ENCODE results near the gene FTSJ1. TPM values are rescaled to one million over a fixed set of nuclear protein-coding genes. Genes with fewer than 3 reads are reported as not detected.
"Not testable (repeated sequence)": the region's sequence is repeated elsewhere in the genome, so short reads cannot be mapped to it uniquely, and the experiment has no call there.

The FTSJ1 gene, protein sequence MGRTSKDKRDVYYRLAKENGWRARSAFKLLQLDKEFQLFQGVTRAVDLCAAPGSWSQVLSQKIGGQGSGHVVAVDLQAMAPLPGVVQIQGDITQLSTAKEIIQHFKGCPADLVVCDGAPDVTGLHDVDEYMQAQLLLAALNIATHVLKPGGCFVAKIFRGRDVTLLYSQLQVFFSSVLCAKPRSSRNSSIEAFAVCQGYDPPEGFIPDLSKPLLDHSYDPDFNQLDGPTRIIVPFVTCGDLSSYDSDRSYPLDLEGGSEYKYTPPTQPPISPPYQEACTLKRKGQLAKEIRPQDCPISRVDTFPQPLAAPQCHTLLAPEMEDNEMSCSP
- 175 and 189 TPM in 2 replicates for total RNA-seq (2014; rRNA removed)
- Bru-seq, nascent RNA = percentile 92 among the genes with signal in this experiment
- percentile 96 among the genes with signal in this experiment for BruChase-seq, experiment 1, labeled RNA remaining after a 6-hour chase
- percentile 94 among the genes with signal in this experiment for BruChase-seq, experiment 2, labeled RNA remaining after a 2-hour chase
- long read RNA-seq, transcript FTSJ1-202 (13 exons, 1,892 nt) = major isoform, 61 of 187 reads
- long read RNA-seq, partial matches to known transcripts = 39 of 187 reads
- long read RNA-seq, other reads (novel, unspliced or antisense) = 85 of 187 reads

DNA sequence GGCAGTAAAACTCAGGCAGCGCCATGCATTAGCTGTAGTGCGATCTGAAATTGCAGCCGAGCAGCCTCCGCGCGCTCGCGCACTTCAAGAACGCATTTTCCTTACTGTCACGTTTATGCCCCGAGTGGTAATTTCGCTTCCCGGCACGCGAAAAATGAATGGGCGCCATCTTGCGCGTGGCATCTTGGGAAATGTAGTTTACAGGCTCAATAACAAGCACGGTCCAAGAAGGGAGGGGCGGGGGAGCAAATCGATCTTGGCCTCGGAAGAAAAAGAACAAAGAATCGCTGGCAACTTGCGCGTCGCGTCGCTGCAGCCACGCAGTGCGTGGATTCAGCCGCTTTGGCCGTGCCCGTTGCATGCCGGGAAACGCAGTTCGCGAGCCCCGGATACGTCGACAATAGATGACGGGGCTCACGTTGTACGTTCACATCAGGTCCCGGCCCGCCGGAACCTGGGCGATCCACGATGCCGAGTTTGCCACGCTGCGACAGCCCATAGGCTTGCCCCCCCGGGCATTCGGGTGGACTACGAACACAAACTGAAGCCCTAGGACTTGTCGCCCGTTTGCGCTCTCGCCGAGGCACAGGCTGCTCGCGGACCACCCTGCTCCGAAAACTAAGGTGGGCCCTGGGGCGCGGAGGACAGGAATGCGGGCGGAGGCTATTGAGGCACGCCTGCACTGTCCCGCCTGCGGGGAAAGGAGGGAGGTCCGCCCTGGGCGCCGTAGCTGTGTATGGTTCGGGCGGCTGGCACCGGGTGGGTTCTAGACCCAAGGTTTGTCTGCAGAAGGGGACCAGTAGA is at the start of gene FTSJ1:
FTSJ1 (plus strand) TSS at position 426 of the 804 bp plus-strand sequence. CDS start 1,849 bp downstream, outside the sequence.
- H3K79me2 ChIP-seq (ENCODE audit: low read length) = peaks cover 62% of the 10 kb centered on the region

DNA sequence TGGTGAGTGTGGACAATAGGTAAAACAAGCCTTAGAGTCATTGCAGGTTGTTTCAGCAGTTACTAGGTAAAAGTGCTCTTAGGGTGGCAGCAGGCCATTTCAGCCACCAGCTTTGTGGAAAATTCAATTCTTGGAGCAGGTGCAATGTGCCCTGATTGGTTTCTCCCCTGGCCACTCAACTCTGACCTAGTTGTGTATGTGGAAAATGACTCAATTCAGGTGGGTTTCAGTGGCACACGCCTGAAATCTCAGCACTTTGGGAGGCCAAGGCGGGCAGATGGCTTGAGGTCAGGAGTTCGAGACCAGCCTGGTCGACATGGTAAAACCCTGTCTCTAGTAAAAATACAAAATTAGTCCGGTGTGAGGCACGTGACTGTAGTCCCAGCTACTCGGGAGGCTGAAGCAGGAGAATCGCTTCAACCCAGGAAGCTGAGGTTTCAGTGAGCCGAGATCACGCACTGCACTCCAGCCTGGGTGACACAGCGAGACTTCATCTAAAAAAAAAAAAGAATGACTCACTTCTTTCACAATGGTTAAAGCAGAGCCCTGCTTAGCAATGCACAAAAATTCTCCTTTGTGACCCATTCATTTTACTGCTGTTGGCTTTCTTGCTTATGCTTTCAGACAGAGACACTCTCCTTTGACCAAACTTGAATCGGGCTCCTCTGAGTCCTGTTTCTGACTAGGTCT is 48.8 kb upstream of the FTSJ1 start:
- H3K9me2 ChIP-seq (replicated peaks; ENCODE audit: low read length); H3K9ac ChIP-seq (ENCODE audit: low read length); H3F3A ChIP-seq (ENCODE audit: low read length, unreplicated experiment); H3K36me3 ChIP-seq (ENCODE audit: low read depth, low read length); H3K27ac ChIP-seq (ENCODE audit: low read length); BruUV-seq (replicated peaks); intact Hi-C loops (cut with micrococcal nuclease); H3K4me1 ChIP-seq (ENCODE audit: insufficient read depth, low read length); DNase-seq; CTCF ChIA-PET; H2AFZ ChIP-seq (ENCODE audit: low read length); H3K9me3 ChIP-seq (ENCODE audit: low read length); H3K27me3 ChIP-seq (ENCODE audit: low read length); H4K20me1 ChIP-seq (ENCODE audit: low read length); H3K79me2 ChIP-seq (ENCODE audit: low read length); H3K4me3 ChIP-seq (ENCODE audit: low read length); H3K4me2 ChIP-seq (ENCODE audit: low read length); POLR2A ChIA-PET (ENCODE audit: unreplicated experiment): not testable (repeated sequence)
- ATAC-seq = peak; percentile 46

More for the DNA sequence above, at the start of gene FTSJ1:
- TSS peak; percentile 86 for BruUV-seq (replicated peaks)
- H3K9me2 ChIP-seq (replicated peaks; ENCODE audit: low read length) = no peaks in the 10 kb centered on the region
- TF ChIP-seq EZH2 (IDR thresholded peaks at IDR 0.05; ENCODE audit: low read length, unreplicated experiment) = no peak
- no peak for TF ChIP-seq EZH2phosphoT487 (IDR thresholded peaks at IDR 0.05; ENCODE audit: borderline replicate concordance, low read length)
- TF ChIP-seq, protein P1, sequence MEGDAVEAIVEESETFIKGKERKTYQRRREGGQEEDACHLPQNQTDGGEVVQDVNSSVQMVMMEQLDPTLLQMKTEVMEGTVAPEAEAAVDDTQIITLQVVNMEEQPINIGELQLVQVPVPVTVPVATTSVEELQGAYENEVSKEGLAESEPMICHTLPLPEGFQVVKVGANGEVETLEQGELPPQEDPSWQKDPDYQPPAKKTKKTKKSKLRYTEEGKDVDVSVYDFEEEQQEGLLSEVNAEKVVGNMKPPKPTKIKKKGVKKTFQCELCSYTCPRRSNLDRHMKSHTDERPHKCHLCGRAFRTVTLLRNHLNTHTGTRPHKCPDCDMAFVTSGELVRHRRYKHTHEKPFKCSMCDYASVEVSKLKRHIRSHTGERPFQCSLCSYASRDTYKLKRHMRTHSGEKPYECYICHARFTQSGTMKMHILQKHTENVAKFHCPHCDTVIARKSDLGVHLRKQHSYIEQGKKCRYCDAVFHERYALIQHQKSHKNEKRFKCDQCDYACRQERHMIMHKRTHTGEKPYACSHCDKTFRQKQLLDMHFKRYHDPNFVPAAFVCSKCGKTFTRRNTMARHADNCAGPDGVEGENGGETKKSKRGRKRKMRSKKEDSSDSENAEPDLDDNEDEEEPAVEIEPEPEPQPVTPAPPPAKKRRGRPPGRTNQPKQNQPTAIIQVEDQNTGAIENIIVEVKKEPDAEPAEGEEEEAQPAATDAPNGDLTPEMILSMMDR (conservative IDR thresholded peaks at IDR 0.05; ENCODE audit: low read depth, low read length) = no peak
- H3K9me3 ChIP-seq (ENCODE audit: low read length) = no peaks in the 10 kb centered on the region
- H3K27me3 ChIP-seq (ENCODE audit: low read length) = no peaks in the 10 kb centered on the region
- POLR2A ChIA-PET (ENCODE audit: unreplicated experiment) = no interaction called here
- H3K4me2 ChIP-seq (ENCODE audit: low read length) = peak within 1 kb of the TSS; percentile 100
- peak; percentile 93 for ATAC-seq
- DNase-seq = peak; percentile 89
- peaks cover 2% of the 10 kb centered on the region; the same call in 1 of the 2 replicates for H3K36me3 ChIP-seq (ENCODE audit: low read depth, low read length)
- peak within 1 kb of the TSS; percentile 91 for H3K4me3 ChIP-seq (ENCODE audit: low read length)
- peaks cover 10% of the 10 kb centered on the region; the same call in 1 of the 2 replicates for H4K20me1 ChIP-seq (ENCODE audit: low read length)
- intact Hi-C loops (cut with micrococcal nuclease) = loop anchor here (2.0 to 5.0 kb wide), 2 partner anchors 15 to 121 kb away; partner anchors contain the start of gene WDR13
- H3K9ac ChIP-seq (ENCODE audit: low read length) = peak within 1 kb of the TSS; percentile 100
- CTCF ChIA-PET = interaction anchor here (0.5 kb wide), 1 partner anchor 64 kb away, joined by 3 read pairs; the partner anchor contains the start of gene TBC1D25
- H3K27ac ChIP-seq (ENCODE audit: low read length) = peak within 1 kb of the TSS; percentile 87
- H3F3A ChIP-seq (ENCODE audit: low read length, unreplicated experiment) = no peaks in the 10 kb centered on the region
- peaks cover 19% of the 10 kb centered on the region for H3K4me1 ChIP-seq (ENCODE audit: insufficient read depth, low read length)
- H2AFZ ChIP-seq (ENCODE audit: low read length) = peak within 1 kb of the TSS; percentile 97

DNA sequence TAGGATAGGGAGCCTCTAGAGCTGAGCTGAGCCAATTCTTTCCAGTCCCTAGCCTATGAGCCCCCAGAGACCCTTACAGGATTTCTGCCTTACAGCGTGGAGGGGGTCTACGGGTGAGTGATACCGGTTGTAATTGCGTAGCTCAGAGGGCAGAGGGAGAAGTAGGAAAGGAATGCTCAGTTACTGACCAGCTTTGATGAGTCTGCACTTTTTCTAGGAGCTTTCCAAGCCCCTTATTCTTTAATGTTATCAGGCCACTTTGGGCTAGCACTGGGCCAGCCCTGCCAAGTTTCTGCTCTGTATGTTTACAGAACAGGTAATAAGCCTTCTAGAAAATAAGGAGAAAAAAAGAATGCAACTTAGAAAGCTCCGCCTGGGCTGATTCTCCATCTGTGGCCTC is 46.4 kb upstream of the FTSJ1 start:
- H3K79me2 ChIP-seq (ENCODE audit: low read length); H3F3A ChIP-seq (ENCODE audit: low read length, unreplicated experiment); H3K27ac ChIP-seq (ENCODE audit: low read length); H3K4me1 ChIP-seq (ENCODE audit: insufficient read depth, low read length); ATAC-seq; BruUV-seq (replicated peaks); H3K36me3 ChIP-seq (ENCODE audit: low read depth, low read length); H3K9ac ChIP-seq (ENCODE audit: low read length); DNase-seq; H3K9me3 ChIP-seq (ENCODE audit: low read length); H2AFZ ChIP-seq (ENCODE audit: low read length); H3K4me3 ChIP-seq (ENCODE audit: low read length); H4K20me1 ChIP-seq (ENCODE audit: low read length); intact Hi-C loops (cut with micrococcal nuclease); POLR2A ChIA-PET (ENCODE audit: unreplicated experiment); CTCF ChIA-PET; H3K4me2 ChIP-seq (ENCODE audit: low read length); H3K27me3 ChIP-seq (ENCODE audit: low read length); H3K9me2 ChIP-seq (replicated peaks; ENCODE audit: low read length): not testable (repeated sequence)

DNA sequence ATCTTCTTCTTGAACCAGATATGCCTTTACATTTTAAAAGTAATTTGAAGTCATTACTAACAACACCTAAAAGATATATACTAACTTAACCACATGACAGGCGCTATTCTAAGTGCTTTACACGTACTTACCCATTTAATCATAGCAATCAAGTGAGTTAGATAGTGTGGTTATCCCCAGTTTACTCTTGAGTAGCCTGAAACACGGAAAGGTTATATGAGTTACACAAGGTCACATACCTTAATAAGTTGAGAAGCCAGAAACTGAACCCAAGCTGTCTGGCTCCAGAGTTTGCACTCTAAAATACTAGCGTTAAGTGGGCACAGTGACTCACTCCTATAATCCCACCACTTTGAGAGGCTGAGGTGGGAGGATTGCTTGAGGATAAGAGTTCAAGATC is 45.8 kb upstream of the FTSJ1 start:
- CTCF ChIA-PET; H3K4me1 ChIP-seq (ENCODE audit: insufficient read depth, low read length); H3K4me3 ChIP-seq (ENCODE audit: low read length); H2AFZ ChIP-seq (ENCODE audit: low read length); H3K9me3 ChIP-seq (ENCODE audit: low read length); H4K20me1 ChIP-seq (ENCODE audit: low read length); H3K79me2 ChIP-seq (ENCODE audit: low read length); H3K36me3 ChIP-seq (ENCODE audit: low read depth, low read length); ATAC-seq; H3K9ac ChIP-seq (ENCODE audit: low read length); H3K9me2 ChIP-seq (replicated peaks; ENCODE audit: low read length); DNase-seq; intact Hi-C loops (cut with micrococcal nuclease); H3K27me3 ChIP-seq (ENCODE audit: low read length); H3K27ac ChIP-seq (ENCODE audit: low read length); POLR2A ChIA-PET (ENCODE audit: unreplicated experiment); BruUV-seq (replicated peaks); H3F3A ChIP-seq (ENCODE audit: low read length, unreplicated experiment); H3K4me2 ChIP-seq (ENCODE audit: low read length): not testable (repeated sequence)

DNA sequence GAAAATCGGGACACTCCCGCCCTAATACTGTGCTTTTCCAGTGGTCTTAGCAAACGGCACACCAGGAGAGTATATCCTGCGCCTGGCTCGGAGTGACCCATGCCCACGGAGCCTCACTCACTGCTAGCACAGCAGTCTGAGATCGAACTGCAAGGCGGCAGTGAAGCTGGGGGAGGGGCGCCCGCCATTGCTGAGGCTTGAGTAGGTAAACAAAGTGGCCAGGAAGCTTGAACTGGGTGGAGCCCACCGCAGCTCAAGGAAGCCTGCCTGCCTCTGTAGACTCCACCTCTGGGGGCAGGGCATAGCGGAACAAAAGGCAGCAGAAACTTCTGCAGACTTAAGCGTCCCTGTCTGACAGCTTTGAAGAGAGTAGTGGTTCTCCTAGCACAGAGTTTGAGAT is 42.3 kb upstream of the FTSJ1 start:
- H2AFZ ChIP-seq (ENCODE audit: low read length); H3K4me3 ChIP-seq (ENCODE audit: low read length): not testable (repeated sequence)

More for the DNA sequence above, 42.3 kb upstream of the FTSJ1 start:
- intact Hi-C loops (cut with micrococcal nuclease); H3K79me2 ChIP-seq (ENCODE audit: low read length); ATAC-seq; H3K9ac ChIP-seq (ENCODE audit: low read length); H3K9me2 ChIP-seq (replicated peaks; ENCODE audit: low read length); H3K27me3 ChIP-seq (ENCODE audit: low read length); H3K36me3 ChIP-seq (ENCODE audit: low read depth, low read length); BruUV-seq (replicated peaks); H3K4me1 ChIP-seq (ENCODE audit: insufficient read depth, low read length); H3K9me3 ChIP-seq (ENCODE audit: low read length); H3K27ac ChIP-seq (ENCODE audit: low read length); CTCF ChIA-PET; H4K20me1 ChIP-seq (ENCODE audit: low read length); H3K4me2 ChIP-seq (ENCODE audit: low read length); H3F3A ChIP-seq (ENCODE audit: low read length, unreplicated experiment); DNase-seq; POLR2A ChIA-PET (ENCODE audit: unreplicated experiment): not testable (repeated sequence)

Data from PC-3 (cell line).